ENCODE data around the gene SENP1.
A peak's percentile ranks its signal among the peaks of the same experiment; 100 is the strongest.
"Not testable (repeated sequence)": the region's sequence is repeated elsewhere in the genome, so short reads cannot be mapped to it uniquely, and the experiment has no call there.

The SENP1 gene

DNA sequence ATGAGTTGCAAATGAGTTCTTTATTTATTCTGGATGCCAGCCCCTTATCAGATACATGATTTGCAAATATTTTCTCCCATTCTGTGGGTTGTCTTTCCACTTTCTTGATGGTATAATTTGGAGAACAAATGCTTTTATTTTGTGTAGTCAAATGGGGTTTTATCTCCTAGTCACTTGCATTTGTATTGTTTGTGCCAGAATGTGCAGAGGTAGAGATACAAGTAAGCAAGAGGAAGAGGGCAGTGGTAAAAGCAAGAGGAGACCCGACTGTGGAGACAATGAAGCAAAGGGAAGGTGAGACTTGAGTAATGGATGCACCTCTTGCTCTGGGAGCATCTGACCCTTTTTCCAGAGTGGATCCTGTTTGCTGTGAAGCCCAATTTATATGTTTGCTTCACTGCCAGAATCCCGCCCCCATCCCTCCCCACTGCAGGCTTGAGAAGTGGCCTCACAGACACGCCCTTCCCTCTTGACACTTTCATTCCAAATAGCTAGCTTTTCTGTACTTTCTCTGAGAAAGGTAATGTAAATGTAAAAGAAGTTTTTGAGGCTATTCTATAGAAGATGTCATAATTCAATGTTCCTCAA is 12.5 kb upstream of the SENP1 start:
- Histone ChIP-seq H3K27me3 (ENCODE audit: control insufficient read depth in 5 of 5, insufficient read depth in 4 of 5, low read length in 5 of 5) (no peaks in the 10 kb centered on the region), H3K27ac (ENCODE audit: low read depth, low read length) (no peak overlapping the region), H3K4me1 (ENCODE audit: control insufficient read depth in 5 of 5, insufficient read depth in 5 of 5, low read length in 5 of 5) (peaks cover 0 to 16% (median 14%) of the 10 kb centered on the region in 5 donors), H3K4me3 (ENCODE audit: low read depth in 1 of 5, low read length in 5 of 5) (peak overlapping the region in 3 of 5 donors; percentile 77 to 89 (median 84)), H3K9ac (ENCODE audit: low read length in 5 of 5) (no peak overlapping the region), H3K9me3 (ENCODE audit: control insufficient read depth in 5 of 5, low read length in 5 of 5) (no peaks in the 10 kb centered on the region), H3K36me3 (ENCODE audit: control insufficient read depth in 5 of 5, insufficient read depth in 5 of 5, low read length in 5 of 5) (peaks cover 0 to 8% (median 0%) of the 10 kb centered on the region in 5 donors)

DNA sequence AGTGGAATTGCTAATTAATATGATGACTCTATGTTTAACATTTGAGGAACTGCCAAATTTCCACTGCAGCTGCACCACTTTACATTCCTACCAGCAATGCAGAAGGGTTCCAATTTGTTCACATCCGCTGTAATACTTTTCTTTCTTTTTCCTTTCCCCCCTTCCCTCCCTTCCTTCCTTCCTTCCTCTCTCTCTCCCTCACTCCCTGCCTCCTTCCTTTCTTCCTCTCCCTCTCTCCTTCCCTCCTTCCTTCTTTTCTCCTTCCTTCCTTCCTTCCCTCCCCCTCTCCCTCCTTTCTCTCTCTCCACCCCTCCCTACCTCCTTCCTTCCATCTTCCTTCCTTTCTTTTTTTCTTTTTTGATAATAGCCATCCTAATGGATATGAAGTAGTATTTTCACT is 10.1 kb upstream of the SENP1 start:
- peaks cover 0 to 16% (median 14%) of the 10 kb centered on the region in 5 donors for H3K4me1 ChIP-seq (ENCODE audit: control insufficient read depth in 5 of 5, insufficient read depth in 5 of 5, low read length in 5 of 5)
- H3K4me3 ChIP-seq (ENCODE audit: low read depth in 1 of 5, low read length in 5 of 5) = no peak overlapping the region
- no peak overlapping the region for H3K27ac ChIP-seq (ENCODE audit: low read depth, low read length)
- no peaks in the 10 kb centered on the region for H3K36me3 ChIP-seq (ENCODE audit: control insufficient read depth in 5 of 5, insufficient read depth in 5 of 5, low read length in 5 of 5)
- no peaks in the 10 kb centered on the region for H3K9me3 ChIP-seq (ENCODE audit: control insufficient read depth in 5 of 5, low read length in 5 of 5)
- H3K9ac ChIP-seq (ENCODE audit: low read length in 5 of 5) = no peak overlapping the region
- H3K27me3 ChIP-seq (ENCODE audit: control insufficient read depth in 5 of 5, insufficient read depth in 4 of 5, low read length in 5 of 5) = no peaks in the 10 kb centered on the region

DNA sequence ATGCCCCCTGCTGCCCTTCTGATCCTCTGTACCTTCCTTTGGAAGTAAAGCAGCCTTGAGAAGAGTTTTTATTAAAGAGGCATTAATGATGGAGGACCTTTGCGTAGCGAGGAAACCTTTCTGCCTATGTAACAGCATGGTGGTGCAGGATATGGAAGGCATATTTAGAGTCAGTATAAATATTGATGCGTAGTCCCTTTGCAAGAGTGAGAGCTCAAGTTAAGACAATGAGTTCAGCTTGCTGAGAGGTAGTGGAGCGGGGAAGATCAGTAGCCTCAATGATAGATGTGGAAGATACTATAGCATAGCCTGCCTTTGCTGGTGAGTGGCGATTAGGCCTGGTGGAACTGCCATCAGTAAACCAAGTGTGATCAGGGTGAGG is 5.4 kb upstream of the SENP1 start:
- H3K9ac ChIP-seq (ENCODE audit: low read length in 5 of 5); H3K4me1 ChIP-seq (ENCODE audit: control insufficient read depth in 5 of 5, insufficient read depth in 5 of 5, low read length in 5 of 5); H3K27me3 ChIP-seq (ENCODE audit: control insufficient read depth in 5 of 5, insufficient read depth in 4 of 5, low read length in 5 of 5); H3K4me3 ChIP-seq (ENCODE audit: low read depth in 1 of 5, low read length in 5 of 5); H3K9me3 ChIP-seq (ENCODE audit: control insufficient read depth in 5 of 5, low read length in 5 of 5); H3K36me3 ChIP-seq (ENCODE audit: control insufficient read depth in 5 of 5, insufficient read depth in 5 of 5, low read length in 5 of 5); H3K27ac ChIP-seq (ENCODE audit: low read depth, low read length): not testable (repeated sequence)

DNA sequence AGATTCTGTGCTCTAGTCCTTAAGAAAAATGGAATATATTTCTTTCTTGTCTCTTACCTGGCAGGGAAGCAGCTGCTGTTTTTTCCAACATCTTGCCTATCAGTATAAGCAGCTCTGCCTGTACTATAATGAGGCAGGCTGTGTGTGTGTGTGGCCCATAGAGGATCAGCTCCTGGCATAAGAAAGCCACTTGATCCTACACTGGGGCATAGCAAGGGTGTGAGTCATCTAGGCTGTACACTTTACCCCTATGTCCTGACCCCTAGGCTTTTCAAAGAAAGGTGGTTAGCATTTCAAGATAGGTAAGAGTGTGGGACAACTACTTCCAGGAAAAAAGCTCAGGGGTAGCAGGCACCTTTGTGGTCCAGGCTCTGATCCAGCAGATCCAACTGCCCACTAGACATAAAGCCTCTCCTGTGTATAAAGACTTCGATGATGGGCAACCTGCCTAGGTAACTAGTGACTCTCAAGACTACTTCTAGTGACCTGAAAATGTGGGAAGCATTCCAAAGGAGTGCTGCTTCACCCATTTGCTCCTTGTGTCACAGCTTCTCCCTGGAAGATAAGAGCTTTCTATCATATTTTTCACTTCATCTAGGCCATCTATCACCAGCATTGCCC is 4.9 kb upstream of the SENP1 start:
- H3K9me3 ChIP-seq (ENCODE audit: control insufficient read depth in 5 of 5, low read length in 5 of 5) = no peaks in the 10 kb centered on the region
- H3K36me3 ChIP-seq (ENCODE audit: control insufficient read depth in 5 of 5, insufficient read depth in 5 of 5, low read length in 5 of 5) = no peaks in the 10 kb centered on the region
- H3K27ac ChIP-seq (ENCODE audit: low read depth, low read length) = no peak overlapping the region
- H3K4me1 ChIP-seq (ENCODE audit: control insufficient read depth in 5 of 5, insufficient read depth in 5 of 5, low read length in 5 of 5) = peaks cover 0 to 8% (median 7%) of the 10 kb centered on the region in 5 donors
- H3K9ac ChIP-seq (ENCODE audit: low read length in 5 of 5) = no peak overlapping the region
- peaks cover 0 to 2% (median 0%) of the 10 kb centered on the region in 5 donors for H3K27me3 ChIP-seq (ENCODE audit: control insufficient read depth in 5 of 5, insufficient read depth in 4 of 5, low read length in 5 of 5)
- no peak overlapping the region for H3K4me3 ChIP-seq (ENCODE audit: low read depth in 1 of 5, low read length in 5 of 5)

DNA sequence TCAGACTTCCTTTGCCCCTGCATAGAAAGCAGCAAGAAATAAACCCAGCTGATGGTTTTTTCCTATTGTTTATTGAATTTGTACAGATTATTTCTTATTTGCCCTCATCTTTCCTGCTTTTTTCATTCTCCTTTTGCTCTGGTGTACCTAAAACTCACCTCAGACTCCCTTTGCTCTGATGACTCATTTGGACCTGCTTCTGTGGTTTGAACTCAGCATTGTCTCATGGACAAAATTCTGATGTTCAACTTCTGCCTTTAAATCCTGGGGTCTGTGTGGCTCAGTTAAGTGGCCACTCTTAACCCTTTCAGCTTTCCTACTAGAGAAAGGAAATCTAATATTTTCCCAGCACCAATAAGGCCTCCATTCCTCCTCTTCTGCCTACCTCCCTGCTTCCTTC is 3.5 kb upstream of the SENP1 start:
- H3K27me3 ChIP-seq (ENCODE audit: control insufficient read depth in 5 of 5, insufficient read depth in 4 of 5, low read length in 5 of 5) = peaks cover 0 to 2% (median 0%) of the 10 kb centered on the region in 5 donors
- H3K36me3 ChIP-seq (ENCODE audit: control insufficient read depth in 5 of 5, insufficient read depth in 5 of 5, low read length in 5 of 5) = no peaks in the 10 kb centered on the region
- no peak overlapping the region for H3K4me3 ChIP-seq (ENCODE audit: low read depth in 1 of 5, low read length in 5 of 5)
- no peak overlapping the region for H3K9ac ChIP-seq (ENCODE audit: low read length in 5 of 5)
- no peaks in the 10 kb centered on the region for H3K9me3 ChIP-seq (ENCODE audit: control insufficient read depth in 5 of 5, low read length in 5 of 5)
- H3K4me1 ChIP-seq (ENCODE audit: control insufficient read depth in 5 of 5, insufficient read depth in 5 of 5, low read length in 5 of 5) = peaks cover 2 to 19% (median 17%) of the 10 kb centered on the region in 5 donors
- H3K27ac ChIP-seq (ENCODE audit: low read depth, low read length) = no peak overlapping the region

DNA sequence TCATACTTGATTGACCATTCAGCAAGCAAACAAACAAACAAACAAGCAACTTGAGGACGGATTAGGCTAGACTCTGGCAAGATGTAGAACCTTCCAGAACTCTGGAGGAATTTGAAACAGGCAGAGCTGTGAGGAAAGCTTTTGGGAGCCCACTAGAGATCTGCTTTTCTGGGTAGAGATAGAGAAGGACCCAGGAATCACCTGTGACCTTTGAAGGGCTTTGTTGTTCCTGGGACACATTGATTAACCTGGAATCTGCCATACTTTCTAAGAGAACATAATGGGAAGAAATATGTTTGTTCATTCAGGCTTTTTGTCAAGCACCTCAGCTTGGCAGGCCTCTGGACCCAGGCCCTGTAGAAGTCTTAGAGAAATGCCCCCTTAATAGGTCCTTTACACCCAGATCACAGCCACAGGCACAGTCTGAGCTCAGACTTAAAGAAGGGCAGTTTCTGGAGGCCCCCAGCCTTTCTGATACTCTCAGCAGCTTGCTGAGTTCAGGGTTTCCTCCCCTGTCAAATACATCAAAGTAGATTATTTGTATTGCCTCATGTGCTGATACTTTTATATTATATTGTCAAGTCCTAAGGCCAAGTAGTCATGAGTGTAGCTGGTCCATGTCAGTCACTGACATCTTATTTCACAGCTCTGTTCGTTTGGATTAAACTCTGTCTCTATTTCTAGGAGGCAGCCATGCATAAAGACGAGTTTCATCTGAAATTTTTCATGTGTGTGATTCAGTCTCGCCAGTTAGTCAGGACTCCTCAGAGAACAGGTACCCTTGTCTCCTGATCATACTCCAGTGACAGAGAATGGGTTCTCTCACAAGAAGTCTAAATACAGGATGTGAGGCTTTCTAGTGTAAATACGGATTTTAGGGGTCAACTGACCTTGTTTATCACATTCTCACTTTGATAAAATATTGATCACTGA is 1.1 kb upstream of the SENP1 start:
- H3K27me3 ChIP-seq (ENCODE audit: control insufficient read depth in 5 of 5, insufficient read depth in 4 of 5, low read length in 5 of 5) = peaks cover 0 to 2% (median 0%) of the 10 kb centered on the region in 5 donors
- H3K36me3 ChIP-seq (ENCODE audit: control insufficient read depth in 5 of 5, insufficient read depth in 5 of 5, low read length in 5 of 5) = no peaks in the 10 kb centered on the region
- H3K4me1 ChIP-seq (ENCODE audit: control insufficient read depth in 5 of 5, insufficient read depth in 5 of 5, low read length in 5 of 5) = peaks cover 3 to 21% (median 20%) of the 10 kb centered on the region in 5 donors
- H3K27ac ChIP-seq (ENCODE audit: low read depth, low read length) = peak overlapping the region; percentile 93
- peak overlapping the region; percentile 78 to 96 (median 82) for H3K4me3 ChIP-seq (ENCODE audit: low read depth in 1 of 5, low read length in 5 of 5)
- H3K9ac ChIP-seq (ENCODE audit: low read length in 5 of 5) = peak overlapping the region; percentile 84 to 97 (median 96)
- H3K9me3 ChIP-seq (ENCODE audit: control insufficient read depth in 5 of 5, low read length in 5 of 5) = no peaks in the 10 kb centered on the region

DNA sequence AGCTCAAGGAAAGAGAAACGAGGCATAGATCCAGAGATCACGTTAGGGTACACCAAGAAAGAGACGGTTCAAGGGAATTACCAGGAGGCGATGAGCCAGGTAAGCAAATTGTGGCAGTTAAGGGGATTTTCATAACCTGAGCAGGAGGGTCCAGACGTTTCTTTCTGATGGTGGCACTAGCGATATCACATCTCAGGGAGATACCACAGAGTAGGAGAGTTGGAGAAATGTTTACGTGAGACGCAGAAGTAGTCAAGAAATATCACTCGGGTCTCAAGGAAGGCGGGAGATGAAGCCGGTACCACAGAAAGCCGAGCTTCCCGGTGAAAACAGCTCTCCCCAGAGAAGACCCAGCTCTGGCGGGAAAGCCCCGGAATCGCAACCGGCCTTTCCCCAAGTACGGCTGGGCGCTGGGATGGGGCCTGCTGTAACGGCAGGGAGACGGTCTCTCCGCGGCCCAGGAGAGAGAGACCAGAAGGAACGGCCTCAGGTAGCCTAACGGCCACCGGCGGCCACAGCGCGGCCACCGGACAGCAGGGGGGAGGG is 485 bp downstream of the SENP1 start:
- Histone ChIP-seq H3K27me3 (ENCODE audit: control insufficient read depth in 5 of 5, insufficient read depth in 4 of 5, low read length in 5 of 5) (peaks cover 0 to 2% (median 0%) of the 10 kb centered on the region in 5 donors), H3K36me3 (ENCODE audit: control insufficient read depth in 5 of 5, insufficient read depth in 5 of 5, low read length in 5 of 5) (no peaks in the 10 kb centered on the region), H3K9me3 (ENCODE audit: control insufficient read depth in 5 of 5, low read length in 5 of 5) (no peaks in the 10 kb centered on the region), H3K27ac (ENCODE audit: low read depth, low read length) (peak overlapping the region; percentile 93), H3K4me3 (ENCODE audit: low read depth in 1 of 5, low read length in 5 of 5) (peak overlapping the region; percentile 78 to 96 (median 92)), H3K9ac (ENCODE audit: low read length in 5 of 5) (peak overlapping the region; percentile 84 to 99 (median 97)), H3K4me1 (ENCODE audit: control insufficient read depth in 5 of 5, insufficient read depth in 5 of 5, low read length in 5 of 5) (peaks cover 3 to 21% (median 20%) of the 10 kb centered on the region in 5 donors)

DNA sequence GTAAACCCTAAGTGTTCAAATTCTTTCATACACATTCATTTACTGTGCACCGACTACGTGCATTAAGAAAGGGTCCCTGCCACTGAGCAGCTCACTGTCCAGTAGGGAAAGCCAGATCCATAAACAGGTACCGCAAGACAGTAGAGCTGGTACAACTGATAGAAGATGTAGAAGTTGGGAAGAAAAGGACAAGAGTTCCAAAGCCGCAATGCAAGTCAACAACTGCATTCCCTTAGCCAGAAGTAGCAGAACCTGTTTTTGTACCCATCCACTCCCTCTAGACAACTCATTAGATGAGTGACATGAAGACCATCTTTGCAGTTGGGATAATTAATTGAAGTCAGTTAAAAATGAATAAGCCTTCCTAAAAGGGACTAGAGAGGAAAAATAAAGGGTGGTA is 1.3 kb downstream of the SENP1 start:
- H3K36me3 ChIP-seq (ENCODE audit: control insufficient read depth in 5 of 5, insufficient read depth in 5 of 5, low read length in 5 of 5) = no peaks in the 10 kb centered on the region
- H3K27me3 ChIP-seq (ENCODE audit: control insufficient read depth in 5 of 5, insufficient read depth in 4 of 5, low read length in 5 of 5) = no peaks in the 10 kb centered on the region
- no peaks in the 10 kb centered on the region for H3K9me3 ChIP-seq (ENCODE audit: control insufficient read depth in 5 of 5, low read length in 5 of 5)
- peak overlapping the region; percentile 93 for H3K27ac ChIP-seq (ENCODE audit: low read depth, low read length)
- H3K4me1 ChIP-seq (ENCODE audit: control insufficient read depth in 5 of 5, insufficient read depth in 5 of 5, low read length in 5 of 5) = peaks cover 3 to 21% (median 20%) of the 10 kb centered on the region in 5 donors
- H3K9ac ChIP-seq (ENCODE audit: low read length in 5 of 5) = peak overlapping the region in 3 of 5 donors; percentile 93 to 99 (median 97)
- peak overlapping the region in 4 of 5 donors; percentile 41 to 96 (median 80) for H3K4me3 ChIP-seq (ENCODE audit: low read depth in 1 of 5, low read length in 5 of 5)

DNA sequence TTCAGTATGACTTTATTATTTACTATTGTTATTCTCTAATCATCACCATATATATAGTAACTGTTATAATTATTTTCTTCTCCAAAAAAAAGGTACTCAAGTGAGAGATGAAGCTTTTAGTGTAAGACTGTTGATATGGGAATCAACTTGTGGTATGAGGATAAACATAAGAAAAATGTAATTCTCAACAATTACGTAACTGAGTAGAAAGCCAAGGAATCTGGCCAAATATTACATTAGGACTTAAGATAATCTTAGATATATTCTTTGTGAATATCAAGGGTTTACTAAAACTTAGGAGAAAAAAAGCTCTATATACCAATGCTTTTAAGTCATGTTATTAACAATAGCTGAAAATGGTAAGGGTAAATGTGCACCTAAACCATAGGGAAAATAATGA is 13.3 kb downstream of the SENP1 start:
- Histone ChIP-seq H3K27me3 (ENCODE audit: control insufficient read depth in 5 of 5, insufficient read depth in 4 of 5, low read length in 5 of 5) (no peaks in the 10 kb centered on the region), H3K27ac (ENCODE audit: low read depth, low read length) (no peak overlapping the region), H3K36me3 (ENCODE audit: control insufficient read depth in 5 of 5, insufficient read depth in 5 of 5, low read length in 5 of 5) (peaks cover 24 to 61% (median 50%) of the 10 kb centered on the region in 5 donors), H3K9me3 (ENCODE audit: control insufficient read depth in 5 of 5, low read length in 5 of 5) (no peaks in the 10 kb centered on the region), H3K4me3 (ENCODE audit: low read depth in 1 of 5, low read length in 5 of 5) (no peak overlapping the region), H3K4me1 (ENCODE audit: control insufficient read depth in 5 of 5, insufficient read depth in 5 of 5, low read length in 5 of 5) (peaks cover 0 to 5% (median 0%) of the 10 kb centered on the region in 5 donors), H3K9ac (ENCODE audit: low read length in 5 of 5) (no peak overlapping the region)

All from subcutaneous abdominal adipose tissue (tissue), 5 donors.